Central memory CD8-positive, alpha-beta T cell (primary cell): ENCODE measurements around the gene TMEM100.

Experiments used
- ATAC-seq: fragments of 150-1000 bp; cut with Tn5 transposase; replicated peaks from 2 replicates; pipeline ENCODE4 v1.10.0; 2022; ENCODE audit warnings: mild to moderate bottlenecking, moderate FRiP score, moderate number of reproducible peaks; ENCODE audit not compliant: poor library complexity, severe bottlenecking; ENCODE audit errors: extremely low read depth
- DNase-seq, 2 donors: peaks; one replicate each; pipeline ENCODE4 v3.0.0; 2021; ENCODE audit warnings: low spot score in 2 of 2
- H3K27ac Mint-ChIP-seq: one replicate; pipeline ENCODE4 v1.8.0; 2022; ENCODE audit warnings: low read depth, mild to moderate bottlenecking, moderate library complexity, mixed read lengths
- H3K27me3 Mint-ChIP-seq: one replicate; pipeline ENCODE4 v1.8.0; 2022; ENCODE audit warnings: mixed read lengths
- H3K36me3 Mint-ChIP-seq: one replicate; pipeline ENCODE4 v1.8.0; 2022; ENCODE audit warnings: mild to moderate bottlenecking, moderate library complexity, mixed read lengths; ENCODE audit not compliant: insufficient read depth
- H3K4me1 Mint-ChIP-seq: one replicate; pipeline ENCODE4 v1.8.0; 2022; ENCODE audit warnings: mixed read lengths
- H3K4me3 Mint-ChIP-seq: one replicate; pipeline ENCODE4 v1.8.0; 2022; ENCODE audit warnings: mild to moderate bottlenecking, moderate library complexity, mixed read lengths
- H3K9me3 Mint-ChIP-seq: one replicate; pipeline ENCODE4 v1.8.0; 2022; ENCODE audit warnings: mixed read lengths

The TMEM100 gene

GRCh38 chr17:55706808-55707773 lies 15.6 kb downstream of the TMEM100 start:
- no peak for ATAC-seq
- no peaks in the 10 kb centered on the region for H3K36me3 Mint-ChIP-seq
- H3K4me3 Mint-ChIP-seq = no peak overlapping the region
- no peak for DNase-seq
- no peaks in the 10 kb centered on the region for H3K4me1 Mint-ChIP-seq
- H3K9me3 Mint-ChIP-seq = no peaks in the 10 kb centered on the region
- H3K27me3 Mint-ChIP-seq = peaks cover 36% of the 10 kb centered on the region
- no peak overlapping the region for H3K27ac Mint-ChIP-seq

GRCh38 chr17:55705847-55706246 lies 16.8 kb downstream of the TMEM100 start:
- no peak for ATAC-seq

GRCh38 chr17:55704401-55704800 lies 18.3 kb downstream of the TMEM100 start:
- no peak overlapping the region for H3K27ac Mint-ChIP-seq
- H3K9me3 Mint-ChIP-seq = no peaks in the 10 kb centered on the region
- no peaks in the 10 kb centered on the region for H3K4me1 Mint-ChIP-seq
- H3K36me3 Mint-ChIP-seq = peaks cover 1% of the 10 kb centered on the region
- no peak for DNase-seq
- no peak for ATAC-seq
- H3K4me3 Mint-ChIP-seq = no peak overlapping the region
- H3K27me3 Mint-ChIP-seq = peaks cover 44% of the 10 kb centered on the region

More at GRCh38 chr17:55705847-55706246, 16.8 kb downstream of the TMEM100 start:
- no peak for DNase-seq
- no peak overlapping the region for H3K4me3 Mint-ChIP-seq
- H3K27ac Mint-ChIP-seq = no peak overlapping the region
- no peaks in the 10 kb centered on the region for H3K4me1 Mint-ChIP-seq
- H3K27me3 Mint-ChIP-seq = peaks cover 43% of the 10 kb centered on the region
- no peaks in the 10 kb centered on the region for H3K9me3 Mint-ChIP-seq
- peaks cover under 1% of the 10 kb centered on the region for H3K36me3 Mint-ChIP-seq

- peaks cover 1% of the 10 kb centered on the region for H3K36me3 Mint-ChIP-seq
- no peak overlapping the region for H3K4me3 Mint-ChIP-seq
- H3K9me3 Mint-ChIP-seq = no peaks in the 10 kb centered on the region
- H3K27ac Mint-ChIP-seq = no peak overlapping the region
- H3K27me3 Mint-ChIP-seq = peaks cover 51% of the 10 kb centered on the region
- no peaks in the 10 kb centered on the region for H3K4me1 Mint-ChIP-seq
- DNase-seq (no peak), ATAC-seq (no peak)
These were observed 20.5 kb downstream of the TMEM100 start for GRCh38 chr17:55702150-55702549.

GRCh38 chr17:55699181-55699860 lies 23.3 kb downstream of the TMEM100 start:
- no peak for DNase-seq
- H3K9me3 Mint-ChIP-seq = no peaks in the 10 kb centered on the region
- no peak overlapping the region for H3K27ac Mint-ChIP-seq
- no peak for ATAC-seq
- no peaks in the 10 kb centered on the region for H3K4me1 Mint-ChIP-seq
- peaks cover 35% of the 10 kb centered on the region for H3K27me3 Mint-ChIP-seq
- H3K4me3 Mint-ChIP-seq = no peak overlapping the region
- H3K36me3 Mint-ChIP-seq = peaks cover 1% of the 10 kb centered on the region

GRCh38 chr17:55694286-55694910 lies 28.3 kb downstream of the TMEM100 start:
- Mint-ChIP-seq H3K27ac (no peak overlapping the region), H3K4me3 (no peak overlapping the region), H3K4me1 (no peaks in the 10 kb centered on the region), H3K9me3 (no peaks in the 10 kb centered on the region), H3K36me3 (no peaks in the 10 kb centered on the region), H3K27me3 (peaks cover 23% of the 10 kb centered on the region)
- DNase-seq = no peak
- ATAC-seq = no peak

GRCh38 chr17:55693254-55694216 lies 29.1 kb downstream of the TMEM100 start:
- no peak overlapping the region for H3K27ac Mint-ChIP-seq
- no peak overlapping the region for H3K4me3 Mint-ChIP-seq
- no peak for DNase-seq
- no peaks in the 10 kb centered on the region for H3K9me3 Mint-ChIP-seq
- no peaks in the 10 kb centered on the region for H3K4me1 Mint-ChIP-seq
- peaks cover 20% of the 10 kb centered on the region for H3K27me3 Mint-ChIP-seq
- no peaks in the 10 kb centered on the region for H3K36me3 Mint-ChIP-seq
- no peak for ATAC-seq

GRCh38 chr17:55692276-55692675 lies 30.4 kb downstream of the TMEM100 start:
- ATAC-seq (no peak), DNase-seq (no peak)
- H3K9me3 Mint-ChIP-seq = no peaks in the 10 kb centered on the region
- no peaks in the 10 kb centered on the region for H3K4me1 Mint-ChIP-seq
- peaks cover 11% of the 10 kb centered on the region for H3K27me3 Mint-ChIP-seq
- no peaks in the 10 kb centered on the region for H3K36me3 Mint-ChIP-seq
- no peak overlapping the region for H3K4me3 Mint-ChIP-seq
- no peak overlapping the region for H3K27ac Mint-ChIP-seq

GRCh38 chr17:55691666-55692065 lies 31.0 kb downstream of the TMEM100 start:
- no peaks in the 10 kb centered on the region for H3K4me1 Mint-ChIP-seq
- H3K27ac Mint-ChIP-seq = no peak overlapping the region
- peaks cover 11% of the 10 kb centered on the region for H3K27me3 Mint-ChIP-seq
- H3K4me3 Mint-ChIP-seq = no peak overlapping the region
- no peak for DNase-seq
- no peaks in the 10 kb centered on the region for H3K36me3 Mint-ChIP-seq
- ATAC-seq = no peak
- no peaks in the 10 kb centered on the region for H3K9me3 Mint-ChIP-seq

- H3K27me3 Mint-ChIP-seq = peaks cover 24% of the 10 kb centered on the region
- no peaks in the 10 kb centered on the region for H3K36me3 Mint-ChIP-seq
- ATAC-seq = no peak
- no peak overlapping the region for H3K4me3 Mint-ChIP-seq
- no peak for DNase-seq
- H3K4me1 Mint-ChIP-seq = no peaks in the 10 kb centered on the region
- H3K9me3 Mint-ChIP-seq = no peaks in the 10 kb centered on the region
- H3K27ac Mint-ChIP-seq = no peak overlapping the region
These were observed 32.6 kb downstream of the TMEM100 start for GRCh38 chr17:55690105-55690508.

- no peak overlapping the region for H3K4me3 Mint-ChIP-seq
- no peak for ATAC-seq
- no peaks in the 10 kb centered on the region for H3K36me3 Mint-ChIP-seq
- DNase-seq = no peak
- no peak overlapping the region for H3K27ac Mint-ChIP-seq
- peaks cover 28% of the 10 kb centered on the region for H3K27me3 Mint-ChIP-seq
- no peaks in the 10 kb centered on the region for H3K9me3 Mint-ChIP-seq
- H3K4me1 Mint-ChIP-seq = no peaks in the 10 kb centered on the region
These were observed 33.0 kb downstream of the TMEM100 start for GRCh38 chr17:55689672-55690071.

- no peaks in the 10 kb centered on the region for H3K36me3 Mint-ChIP-seq
- no peak overlapping the region for H3K4me3 Mint-ChIP-seq
- no peaks in the 10 kb centered on the region for H3K9me3 Mint-ChIP-seq
- ATAC-seq (no peak), DNase-seq (no peak)
- H3K27me3 Mint-ChIP-seq = peaks cover 33% of the 10 kb centered on the region
- no peaks in the 10 kb centered on the region for H3K4me1 Mint-ChIP-seq
- no peak overlapping the region for H3K27ac Mint-ChIP-seq
These were observed 34.6 kb downstream of the TMEM100 start for GRCh38 chr17:55688057-55688456.
